Caco-2 (cell line): ENCODE data around the gene C1orf35. TPM values are rescaled to one million over a fixed set of nuclear protein-coding genes. Genes with fewer than 3 reads are reported as not detected.
A peak's percentile ranks its signal among the peaks of the same experiment; 100 is the strongest.

ENCODE experiments used
- BruUV-seq: library from RNA; stranded (reverse); fragments of 400-500 nt; replicated peaks from 2 replicates; lab custom pipeline; 2021; lab: Mats Ljungman, UMichigan
- CTCF ChIA-PET: fragments of 300-600 bp; sonication (Branson Sonifier 250); formaldehyde crosslinking; loops from one replicate; lab custom pipeline; 2022; ENCODE audit warnings: antibody characterized with exemption; lab: Charles Lee
- POLR2A ChIA-PET: fragments of 300-600 bp; sonication (Branson Sonifier 250); formaldehyde crosslinking; loops from one replicate; lab custom pipeline; 2022; ENCODE audit warnings: antibody characterized with exemption; lab: Charles Lee
- DNase-seq, 2 experiments: peaks; one replicate each; pipeline versions ENCODE4 v3.0.0 to v3.0.0-alpha.2; 2020 to 2022
- H3K27me3 ChIP-seq: replicated peaks from 2 replicates; pipeline ENCODE4 v1.6.0; 2011; ENCODE audit warnings: low read length; ENCODE audit not compliant: control insufficient read depth, insufficient read depth
- H3K36me3 ChIP-seq: 2 replicates; pipeline ENCODE4 v1.5.1; 2011; ENCODE audit warnings: low read length; ENCODE audit not compliant: control insufficient read depth, insufficient read depth
- H3K4me1 ChIP-seq: fragments of 250-450 bp; sonication (Bioruptor Pico); 2 replicates; pipeline ENCODE4 v1.5.1; 2020; ENCODE audit warnings: mild to moderate bottlenecking
- H3K4me3 ChIP-seq: 2 replicates; pipeline ENCODE4 v1.5.1; 2011; ENCODE audit warnings: low read depth, mild to moderate bottlenecking, control low read depth, low read length
- H3K9me3 ChIP-seq: fragments of 250-450 bp; sonication (Bioruptor Pico); 2 replicates; pipeline ENCODE4 v1.5.1; 2020; ENCODE audit warnings: mild to moderate bottlenecking, moderate library complexity
- H3K27ac Mint-ChIP-seq: one replicate; pipeline ENCODE4 v1.8.0; 2022; ENCODE audit warnings: mixed read lengths; ENCODE audit not compliant: unreplicated experiment
- H3K27me3 Mint-ChIP-seq: one replicate; pipeline ENCODE4 v1.8.0; 2022; ENCODE audit warnings: mixed read lengths; ENCODE audit not compliant: insufficient read depth, unreplicated experiment
- H3K36me3 Mint-ChIP-seq: one replicate; pipeline ENCODE4 v1.8.0; 2022; ENCODE audit warnings: mild to moderate bottlenecking, mixed read lengths; ENCODE audit not compliant: insufficient read depth, unreplicated experiment
- H3K4me1 Mint-ChIP-seq: one replicate; pipeline ENCODE4 v1.8.0; 2022; ENCODE audit warnings: low read depth, mixed read lengths; ENCODE audit not compliant: unreplicated experiment
- H3K4me3 Mint-ChIP-seq: one replicate; pipeline ENCODE4 v1.8.0; 2022; ENCODE audit warnings: mild to moderate bottlenecking, moderate library complexity, mixed read lengths; ENCODE audit not compliant: unreplicated experiment
- H3K9me3 Mint-ChIP-seq: one replicate; pipeline ENCODE4 v1.8.0; 2022; ENCODE audit warnings: mixed read lengths; ENCODE audit not compliant: unreplicated experiment
- intact Hi-C: fragments of 100-400 bp; cut with micrococcal nuclease; formaldehyde crosslinking; loops from one replicate; pipeline ENCODE4 v1.10.0; 2022; ENCODE audit not compliant: unreplicated experiment
- total RNA-seq: library from RNA; stranded (reverse); gene quantifications from 2 replicates; pipeline ENCODE4 v1.2.3, GENCODE V29; 2022
- TF ChIP-seq, protein P1 (sequence below), 2 experiments: fragments of 200-600 bp in 1 of 2; IDR thresholded peaks; 1 replicate in 1 of 2; 2 replicates in 1 of 2; pipeline versions ENCODE4 v1.5.1 to v1.8.0; 2011 to 2022; ENCODE audit warnings: antibody characterized with exemption in 1 of 2, control low read depth in 1 of 2, inconsistent platforms in 1 of 2, low read depth in 1 of 2, low read length in 1 of 2, mild to moderate bottlenecking in 1 of 2, moderate library complexity in 1 of 2; ENCODE audit not compliant: insufficient read depth in 1 of 2, severe bottlenecking in 1 of 2, unreplicated experiment in 1 of 2

C1orf35 gene
- total RNA-seq, 1 experiment from 2014 or later, result 34.5 TPM

DNA sequence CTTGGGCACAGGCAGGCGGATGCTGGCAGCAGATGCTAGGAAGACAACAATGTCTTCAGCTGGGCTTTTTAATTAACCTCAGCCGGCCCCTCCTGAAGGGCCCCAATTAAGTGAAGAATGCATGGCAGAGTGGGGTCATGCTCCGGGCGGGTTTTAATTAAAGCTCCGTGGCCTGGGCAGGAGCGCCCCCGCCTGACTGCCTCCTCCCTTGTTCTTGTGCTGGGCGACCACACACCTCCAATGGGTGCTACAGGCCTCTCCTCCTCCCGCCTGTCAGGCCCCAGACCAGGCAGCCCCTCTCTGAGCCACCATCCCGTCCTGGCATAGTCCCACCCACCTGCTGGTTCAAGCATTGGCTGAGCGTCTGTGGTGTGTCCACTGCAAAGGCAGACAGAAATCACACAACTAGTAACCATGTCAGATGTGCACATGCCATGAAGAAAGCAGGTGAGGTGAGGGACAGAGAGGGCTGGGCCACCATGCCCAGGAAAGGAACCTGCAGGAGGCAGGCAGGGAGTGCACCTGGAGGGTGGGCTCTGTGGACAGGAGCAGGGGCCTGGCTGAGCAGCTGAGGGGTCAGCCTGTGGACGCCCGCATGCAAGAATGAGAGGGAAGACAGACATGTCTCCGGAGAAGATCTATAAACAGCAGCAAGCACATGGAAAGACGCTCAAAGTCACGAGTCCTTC is 29.1 kb downstream of the C1orf35 start:
- no TSS peak for BruUV-seq
- Histone ChIP-seq H3K36me3 (no peaks in the 10 kb centered on the region), H3K4me3 (no peak overlapping the region), H3K27me3 (no peaks in the 10 kb centered on the region), H3K9me3 (no peaks in the 10 kb centered on the region), H3K4me1 (no peaks in the 10 kb centered on the region)
- Mint-ChIP-seq H3K4me3 (no peak overlapping the region), H3K36me3 (peaks cover 19% of the 10 kb centered on the region), H3K27me3 (no peaks in the 10 kb centered on the region), H3K4me1 (no peaks in the 10 kb centered on the region), H3K27ac (no peak overlapping the region), H3K9me3 (no peaks in the 10 kb centered on the region)
- ChIA-PET POLR2A (no interaction called here), CTCF (interaction anchor here (1.1 kb wide), 1 partner anchor 75 kb away, joined by 5 read pairs; no protein-coding TSS in a partner anchor)
- DNase-seq, result peak in 1 of 2 experiments; percentile 36
- intact Hi-C loops, result loop anchor here (1.0 kb wide), 1 partner anchor 70 kb away; no protein-coding TSS in a partner anchor
- TF ChIP-seq, protein P1, sequence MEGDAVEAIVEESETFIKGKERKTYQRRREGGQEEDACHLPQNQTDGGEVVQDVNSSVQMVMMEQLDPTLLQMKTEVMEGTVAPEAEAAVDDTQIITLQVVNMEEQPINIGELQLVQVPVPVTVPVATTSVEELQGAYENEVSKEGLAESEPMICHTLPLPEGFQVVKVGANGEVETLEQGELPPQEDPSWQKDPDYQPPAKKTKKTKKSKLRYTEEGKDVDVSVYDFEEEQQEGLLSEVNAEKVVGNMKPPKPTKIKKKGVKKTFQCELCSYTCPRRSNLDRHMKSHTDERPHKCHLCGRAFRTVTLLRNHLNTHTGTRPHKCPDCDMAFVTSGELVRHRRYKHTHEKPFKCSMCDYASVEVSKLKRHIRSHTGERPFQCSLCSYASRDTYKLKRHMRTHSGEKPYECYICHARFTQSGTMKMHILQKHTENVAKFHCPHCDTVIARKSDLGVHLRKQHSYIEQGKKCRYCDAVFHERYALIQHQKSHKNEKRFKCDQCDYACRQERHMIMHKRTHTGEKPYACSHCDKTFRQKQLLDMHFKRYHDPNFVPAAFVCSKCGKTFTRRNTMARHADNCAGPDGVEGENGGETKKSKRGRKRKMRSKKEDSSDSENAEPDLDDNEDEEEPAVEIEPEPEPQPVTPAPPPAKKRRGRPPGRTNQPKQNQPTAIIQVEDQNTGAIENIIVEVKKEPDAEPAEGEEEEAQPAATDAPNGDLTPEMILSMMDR (IDR thresholded peaks at IDR 0.05; ENCODE audit: insufficient read depth in 1 of 2, low read depth in 1 of 2, low read length in 1 of 2, severe bottlenecking in 1 of 2, unreplicated experiment in 1 of 2), result no peak

DNA sequence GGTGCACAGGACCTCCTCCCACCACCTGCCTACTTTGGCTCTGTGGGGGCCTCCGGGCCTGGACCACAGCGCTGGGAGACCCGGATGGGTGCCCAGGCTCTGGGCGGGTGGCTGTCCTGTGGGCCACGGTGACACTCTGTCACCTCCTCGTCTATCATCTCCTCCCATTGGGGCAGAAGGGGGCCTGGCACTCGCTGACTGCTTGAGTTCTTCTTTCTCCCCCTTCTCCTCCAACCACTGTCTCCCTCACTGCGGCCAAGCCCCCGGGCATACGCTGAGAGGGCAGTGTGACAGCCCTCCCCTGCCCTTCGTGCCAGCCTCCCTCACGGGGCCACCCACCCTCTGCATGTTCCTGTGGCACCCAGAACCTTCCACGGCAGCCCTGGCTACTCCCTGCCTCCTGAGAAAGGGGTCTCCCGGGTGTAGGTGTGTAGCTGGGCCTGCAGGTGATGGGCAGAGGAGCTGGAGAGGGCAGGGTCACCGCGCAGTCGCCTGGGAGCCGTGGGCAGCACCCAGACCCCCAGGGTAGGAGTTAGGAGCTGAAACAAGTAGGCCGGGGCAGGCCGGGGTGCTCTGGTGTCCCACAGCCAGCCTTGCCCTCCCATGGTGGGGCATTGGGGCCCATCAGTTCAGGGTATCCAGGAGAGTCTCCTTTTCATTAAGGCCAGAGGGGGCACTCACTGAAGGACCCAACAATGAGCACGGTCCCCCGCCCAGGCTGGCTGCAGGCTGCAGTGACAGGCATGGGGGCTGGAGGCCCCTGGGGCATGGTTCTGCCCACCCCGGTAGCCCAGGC is 29.9 kb downstream of the C1orf35 start:
- TF ChIP-seq, protein P1 (IDR thresholded peaks at IDR 0.05; ENCODE audit: insufficient read depth in 1 of 2, low read depth in 1 of 2, low read length in 1 of 2, severe bottlenecking in 1 of 2, unreplicated experiment in 1 of 2), result no peak
- Mint-ChIP-seq H3K27ac (no peak overlapping the region), H3K9me3 (no peaks in the 10 kb centered on the region), H3K27me3 (no peaks in the 10 kb centered on the region), H3K36me3 (peaks cover 19% of the 10 kb centered on the region), H3K4me1 (no peaks in the 10 kb centered on the region), H3K4me3 (no peak overlapping the region)
- Histone ChIP-seq H3K9me3 (no peaks in the 10 kb centered on the region), H3K4me1 (no peaks in the 10 kb centered on the region), H3K4me3 (no peak overlapping the region), H3K27me3 (no peaks in the 10 kb centered on the region), H3K36me3 (no peaks in the 10 kb centered on the region)
- no peak for DNase-seq
- CTCF ChIA-PET, result interaction anchor here (1.1 kb wide), 1 partner anchor 74 kb away, joined by 5 read pairs; no protein-coding TSS in a partner anchor
- POLR2A ChIA-PET, result no interaction called here
- intact Hi-C loops, result no loop called here
- no TSS peak for BruUV-seq

DNA sequence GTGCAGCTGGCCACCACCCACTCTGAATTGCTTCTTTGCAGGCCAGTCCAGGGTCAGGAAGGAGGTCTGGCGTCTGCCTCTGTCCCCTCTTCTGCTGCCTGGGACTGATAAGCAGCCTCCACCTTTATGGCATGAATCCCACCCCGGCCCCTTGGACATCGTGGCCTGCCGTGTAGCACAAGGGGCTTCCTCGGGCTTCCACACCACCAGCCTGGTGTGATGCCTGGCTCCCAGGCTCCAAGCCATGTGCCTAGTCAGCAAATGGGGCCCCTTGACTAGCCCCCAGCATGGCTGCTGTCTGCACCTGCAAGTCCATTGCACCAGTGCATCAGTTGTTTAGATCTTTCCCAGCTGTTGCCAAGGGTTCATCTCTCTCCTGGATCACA is 30.5 kb downstream of the C1orf35 start:
- DNase-seq, result no peak
- no peaks in the 10 kb centered on the region for H3K9me3 ChIP-seq
- H3K4me3 ChIP-seq, result no peak overlapping the region
- BruUV-seq, result no TSS peak
- TF ChIP-seq, protein P1 (IDR thresholded peaks at IDR 0.05; ENCODE audit: insufficient read depth in 1 of 2, low read depth in 1 of 2, low read length in 1 of 2, severe bottlenecking in 1 of 2, unreplicated experiment in 1 of 2), result no peak
- no peaks in the 10 kb centered on the region for H3K4me1 Mint-ChIP-seq
- ChIA-PET CTCF (no interaction called here), POLR2A (no interaction called here)
- no peak overlapping the region for H3K27ac Mint-ChIP-seq
- H3K27me3 Mint-ChIP-seq, result no peaks in the 10 kb centered on the region
- no peaks in the 10 kb centered on the region for H3K36me3 ChIP-seq
- H3K27me3 ChIP-seq, result no peaks in the 10 kb centered on the region
- intact Hi-C loops, result no loop called here
- peaks cover 14% of the 10 kb centered on the region for H3K36me3 Mint-ChIP-seq
- no peak overlapping the region for H3K4me3 Mint-ChIP-seq
- H3K4me1 ChIP-seq, result no peaks in the 10 kb centered on the region
- H3K9me3 Mint-ChIP-seq, result no peaks in the 10 kb centered on the region
